GM12878 (cell line): ENCODE results near the gene PYHIN1. TPM values are rescaled to one million over a fixed set of nuclear protein-coding genes. Genes with fewer than 3 reads are reported as not detected.

Source experiments
- ATAC-seq: fragments of 200-7000 bp; cut with Tn5 transposase; 3 replicates; pipeline ENCODE4 v1.9.1; 2020; ENCODE audit warnings: mild to moderate bottlenecking, moderate library complexity
- BruUV-seq: library from RNA; stranded (reverse); fragments of 400-500 nt; replicated peaks from 2 replicates; lab custom pipeline; 2021; lab: Mats Ljungman, UMichigan
- CTCF ChIA-PET: fragments of 300-600 bp; sonication (Branson Sonifier 250); formaldehyde crosslinking; extraction: SDS; loops from one replicate; lab custom pipeline; 2021; ENCODE audit warnings: inconsistent platforms; lab: Yijun Ruan, JAX
- POLR2A ChIA-PET: fragments of 350-600 bp; formaldehyde crosslinking; extraction: SDS; loops from one replicate; lab custom pipeline; 2021; ENCODE audit warnings: inconsistent platforms; lab: Charles Lee
- RAD21 ChIA-PET: fragments of 300-600 bp; sonication (Branson Sonifier 250); formaldehyde crosslinking; loops from one replicate; lab custom pipeline; 2023; ENCODE audit warnings: antibody characterized with exemption; ENCODE audit not compliant: unreplicated experiment; lab: Charles Lee
- SMC1A ChIA-PET: fragments of 300-600 bp; sonication (Branson Sonifier 250); formaldehyde crosslinking; loops from one replicate; lab custom pipeline; 2023; ENCODE audit not compliant: unreplicated experiment, uncharacterized antibody; lab: Charles Lee
- DNase-seq: peaks from one replicate; pipeline ENCODE4 v3.0.0-alpha.2; 2011; ENCODE audit warnings: low read depth, low spot score
- FAIRE-seq: peaks from 3 replicates; lab custom pipeline; 2011; peaks lifted over from hg19 to GRCh38; lab: Jason Lieb, UNC
- H2AFZ ChIP-seq: 2 replicates; pipeline ENCODE4 v1.6.0; 2011; ENCODE audit warnings: low read depth, low read length, control low read depth; ENCODE audit not compliant: control insufficient read depth
- H3K27ac ChIP-seq: 2 replicates; pipeline ENCODE4 v1.5.1; 2011; ENCODE audit warnings: control low read depth; ENCODE audit not compliant: control insufficient read depth, insufficient read depth
- H3K27me3 ChIP-seq, 2 experiments: replicated peaks in 1 of 2; 2 replicates each; pipeline versions ENCODE4 v1.6.0 to v1.6.1; 2011; ENCODE audit warnings: low read length in 1 of 2; ENCODE audit not compliant: control insufficient read depth in 2 of 2, insufficient read depth in 2 of 2
- H3K36me3 ChIP-seq, 2 experiments: 2 replicates each; pipeline ENCODE4 v1.5.1; 2011; ENCODE audit warnings: low read length in 1 of 2; ENCODE audit not compliant: control insufficient read depth in 2 of 2, insufficient read depth in 2 of 2
- H3K4me1 ChIP-seq: 2 replicates; pipeline ENCODE4 v1.6.1; 2011; ENCODE audit warnings: mild to moderate bottlenecking, low read length, moderate library complexity, mixed read lengths; ENCODE audit not compliant: control insufficient read depth, insufficient read depth
- H3K4me2 ChIP-seq: 2 replicates; pipeline ENCODE4 v1.6.0; 2011; ENCODE audit warnings: control low read depth; ENCODE audit not compliant: control insufficient read depth, insufficient read depth
- H3K4me3 ChIP-seq: fragments of 200-600 bp; sonication (generic); 2 replicates; pipeline ENCODE4 v1.5.1; 2016
- H3K79me2 ChIP-seq: 2 replicates; pipeline ENCODE4 v1.6.0; 2011; ENCODE audit warnings: low read length; ENCODE audit not compliant: control insufficient read depth, insufficient read depth
- H3K9ac ChIP-seq: 2 replicates; pipeline ENCODE4 v1.8.0; 2011; ENCODE audit warnings: low read length, control low read depth, mixed read lengths; ENCODE audit not compliant: control insufficient read depth, insufficient read depth
- H3K9me3 ChIP-seq: replicated peaks from 3 replicates; pipeline ENCODE4 v1.5.1; 2011; ENCODE audit warnings: mild to moderate bottlenecking, low read length; ENCODE audit not compliant: control insufficient read depth, insufficient read depth
- H4K20me1 ChIP-seq: 2 replicates; pipeline ENCODE4 v1.6.0; 2011; ENCODE audit not compliant: control insufficient read depth, insufficient read depth
- BHLHE40 ChIP-seq, 2 experiments: fragments of 450-650 bp in 1 of 2; IDR thresholded peaks; 2 replicates each; pipeline ENCODE4 v1.6.1; 2011 to 2017; ENCODE audit warnings: low read depth in 2 of 2, borderline replicate concordance in 1 of 2, improper control_type of control experiment in 1 of 2, low read length in 1 of 2, mild to moderate bottlenecking in 1 of 2
- RAD21 ChIP-seq: IDR thresholded peaks from 2 replicates; pipeline ENCODE4 v1.6.1; 2011; ENCODE audit warnings: mild to moderate bottlenecking, low read depth, low read length, moderate library complexity; ENCODE audit not compliant: insufficient read depth
- RB1 ChIP-seq: fragments of 450-650 bp; formaldehyde crosslinking; IDR thresholded peaks from 2 replicates; pipeline ENCODE4 v1.6.1; 2017; ENCODE audit warnings: mild to moderate bottlenecking, borderline replicate concordance
- SMARCA5 ChIP-seq: fragments of 450-650 bp; IDR thresholded peaks from 2 replicates; pipeline ENCODE4 v1.6.1; 2017; ENCODE audit warnings: mild to moderate bottlenecking
- SMC3 ChIP-seq: IDR thresholded peaks from 2 replicates; pipeline ENCODE4 v1.6.1; 2011; ENCODE audit warnings: low read length, improper control_type of control experiment, borderline replicate concordance
- SREBF1 ChIP-seq: IDR thresholded peaks from 2 replicates; pipeline ENCODE4 v1.6.1; 2012; ENCODE audit warnings: mild to moderate bottlenecking, low read length
- WGBS: methylation state at CpG from one replicate; pipeline ENCODE4 v1.1.6; 2016; ENCODE audit warnings: low lambda C conversion rate; ENCODE audit not compliant: insufficient replicate concordance, insufficient coverage; ENCODE audit errors: missing lambda C conversion rate; 5-methylcytosine and 5-hydroxymethylcytosine counted together
- in situ Hi-C: fragments of 300-500 bp; cut with MboI; formaldehyde crosslinking; loops from 9 replicates; pipeline ENCODE4 v1.14.3; 2018; ENCODE audit warnings: mixed read lengths
- intact Hi-C: fragments of 100-400 bp; cut with micrococcal nuclease; formaldehyde crosslinking; loops from one replicate; pipeline ENCODE4 v1.14.2; 2022; ENCODE audit not compliant: unreplicated experiment
- polyA plus RNA-seq, 11 experiments: library from polyadenylated mRNA; depleted of rRNA in 4 of 11; unstranded in 6 of 11; stranded (reverse) in 5 of 11; fragments of >200 nt; fragmentation: Nextera tagmentation in 4 of 11; fragmentation: Illumina TruSeq in 1 of 11; extraction: Ambion mirVana in 4 of 11; extraction: Trizol in 1 of 11; gene quantifications; 1 replicate in 1 of 11; 2 replicates in 10 of 11; pipeline versions ENCODE4 v1.2.1 to v1.2.3, GENCODE V29; 2011 to 2016; ENCODE audit warnings: inconsistent platforms in 2 of 11, missing spikeins in 2 of 11, low read depth in 1 of 11
- total RNA-seq, 4 experiments: library from RNA; depleted of rRNA in 3 of 4; stranded (reverse); fragments of >200 nt in 3 of 4; fragmentation: Illumina TruSeq in 1 of 4; extraction: Trizol in 1 of 4; gene quantifications; 2 replicates each; pipeline versions ENCODE4 v1.2.1 to v1.2.3, GENCODE V29; 2013 to 2021
- TF ChIP-seq, protein P1 (sequence below): fragments of 450-650 bp; IDR thresholded peaks from 2 replicates; pipeline ENCODE4 v1.6.1; 2016; ENCODE audit warnings: mild to moderate bottlenecking
- TF ChIP-seq, protein P2 (sequence below): fragments of 450-650 bp; IDR thresholded peaks from 2 replicates; pipeline ENCODE4 v1.6.1; 2017; ENCODE audit warnings: mild to moderate bottlenecking, low read depth, inconsistent platforms; ENCODE audit not compliant: poor library complexity, severe bottlenecking
- TF ChIP-seq, protein P3 (sequence below), 3 experiments: IDR thresholded peaks in 2 of 3; conservative IDR thresholded peaks in 1 of 3; 2 replicates each; pipeline ENCODE4 v1.5.1; 2011; ENCODE audit warnings: low read depth in 3 of 3, low read length in 3 of 3, mild to moderate bottlenecking in 3 of 3, control low read depth in 2 of 3, moderate library complexity in 2 of 3, inconsistent platforms in 1 of 3, mixed read lengths in 1 of 3; ENCODE audit not compliant: control insufficient read depth in 2 of 3, insufficient read depth in 1 of 3; ENCODE audit errors: extremely low read depth in 1 of 3
- TF ChIP-seq, protein P4 (sequence below): IDR thresholded peaks from 2 replicates; pipeline ENCODE4 v1.6.1; 2012; ENCODE audit warnings: low read depth, low read length, improper control_type of control experiment
- TF ChIP-seq, protein P5 (sequence below): fragments of 450-650 bp; IDR thresholded peaks from 2 replicates; pipeline ENCODE4 v1.6.1; 2016; ENCODE audit warnings: mild to moderate bottlenecking

Gene PYHIN1
- total and polyA plus RNA-seq, 10 of the 15 experiments (the other 5 are each of a cell fraction or from before 2014, with no cell fraction given), result 0.19 to 7.2 (median 0.38) TPM

DNA sequence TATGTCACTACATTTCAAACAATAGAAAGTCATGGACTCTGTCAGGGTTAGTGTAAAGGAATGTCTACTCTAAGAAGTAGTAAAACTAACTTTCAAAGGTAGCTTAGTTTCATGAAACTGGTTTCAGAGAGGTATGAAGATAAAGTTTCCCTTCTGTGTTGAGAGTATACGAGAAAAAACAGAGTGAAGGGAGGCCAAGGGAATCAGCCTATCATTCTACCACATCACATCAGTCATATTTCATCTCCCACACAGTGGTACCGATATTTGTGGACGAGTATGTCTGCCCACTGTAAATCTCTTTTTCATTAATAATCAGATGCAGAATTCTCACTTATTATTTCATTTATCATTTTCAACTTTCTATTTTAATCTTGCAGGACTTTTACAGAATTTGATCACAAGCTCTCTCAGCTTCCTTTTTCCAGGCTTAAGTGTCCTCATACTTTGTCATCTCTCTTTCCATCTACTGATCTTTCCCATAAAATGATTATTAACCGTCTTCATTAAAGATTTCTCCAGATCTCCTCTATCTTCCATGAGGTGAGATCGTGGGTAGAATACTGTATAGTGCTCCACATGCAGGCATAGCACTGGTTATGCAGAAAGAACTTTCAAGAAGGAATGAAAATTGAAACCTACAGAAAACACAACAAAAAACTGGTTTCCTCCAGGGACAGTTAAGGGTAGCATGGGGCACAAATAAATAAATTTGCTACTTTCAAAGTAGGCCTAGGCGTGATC lies 66.9 kb downstream of the PYHIN1 start (continued):
- TF ChIP-seq, protein P1, sequence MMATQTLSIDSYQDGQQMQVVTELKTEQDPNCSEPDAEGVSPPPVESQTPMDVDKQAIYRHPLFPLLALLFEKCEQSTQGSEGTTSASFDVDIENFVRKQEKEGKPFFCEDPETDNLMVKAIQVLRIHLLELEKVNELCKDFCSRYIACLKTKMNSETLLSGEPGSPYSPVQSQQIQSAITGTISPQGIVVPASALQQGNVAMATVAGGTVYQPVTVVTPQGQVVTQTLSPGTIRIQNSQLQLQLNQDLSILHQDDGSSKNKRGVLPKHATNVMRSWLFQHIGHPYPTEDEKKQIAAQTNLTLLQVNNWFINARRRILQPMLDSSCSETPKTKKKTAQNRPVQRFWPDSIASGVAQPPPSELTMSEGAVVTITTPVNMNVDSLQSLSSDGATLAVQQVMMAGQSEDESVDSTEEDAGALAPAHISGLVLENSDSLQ, result no peak

DNA sequence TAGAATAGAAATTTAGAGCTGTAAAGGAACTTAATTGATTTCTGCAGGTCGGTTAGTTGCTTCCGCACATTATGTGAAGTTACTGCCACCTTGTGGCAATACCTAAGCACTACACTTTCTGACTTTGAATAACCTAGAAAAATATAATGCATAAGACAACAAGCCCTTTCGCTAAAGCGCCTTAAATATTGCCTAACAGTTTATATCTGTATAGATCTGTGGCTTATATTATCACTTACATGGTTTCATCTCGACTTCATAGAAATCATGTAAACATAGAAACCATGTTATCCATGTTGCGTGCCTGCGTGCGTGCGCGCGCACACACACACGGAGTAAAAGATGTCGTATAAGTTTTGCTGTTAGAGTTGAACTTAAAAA lies 67.4 kb downstream of the PYHIN1 start:
- Histone ChIP-seq H2AFZ (peak overlapping the region; percentile 65), H3K79me2 (no peaks in the 10 kb centered on the region), H3K4me2 (peak overlapping the region; percentile 68), H4K20me1 (no peaks in the 10 kb centered on the region), H3K4me3 (no peak overlapping the region), H3K4me1 (peaks cover 7% of the 10 kb centered on the region), H3K9me3 (no peaks in the 10 kb centered on the region), H3K27ac (no peak overlapping the region), H3K27me3 (no peaks in the 10 kb centered on the region), H3K36me3 (no peaks in the 10 kb centered on the region; a peak in 1 of 4 replicates), H3K9ac (peak overlapping the region; percentile 21; the same call in 1 of the 2 replicates)
- WGBS, result 63% methylated on average over 13 of the region's 13 CpGs
- no TSS peak for BruUV-seq
- ATAC-seq, result peak; percentile 68
- ChIA-PET SMC1A (interaction anchor here (0.6 to 3.1 kb wide), 34 partner anchors 9 to 795 kb away, joined by 3 to 59 read pairs (median 5); partner anchors contain the start of genes AIM2, IFI16 and MNDA), POLR2A (no interaction called here), RAD21 (interaction anchor here (0.6 to 3.4 kb wide), 24 partner anchors 9 to 795 kb away, joined by 3 to 37 read pairs (median 5); partner anchors contain the start of genes AIM2, IFI16 and MNDA), CTCF (interaction anchor here (0.7 to 3.5 kb wide), 36 partner anchors 9 to 795 kb away, joined by 3 to 62 read pairs (median 6); partner anchors contain the start of genes AIM2 and MNDA)
- in situ Hi-C loops (loop anchor here (5.0 kb wide), 2 partner anchors 206 to 491 kb away; no protein-coding TSS in a partner anchor), intact Hi-C loops (loop anchor here (1.0 to 10.0 kb wide), 6 partner anchors 48 to 794 kb away; no protein-coding TSS in a partner anchor)
- FAIRE-seq, result peak; percentile 87
- peak; percentile 50 for DNase-seq
- peak; percentile 65; the same call in 1 of the 2 replicates for TF ChIP-seq RB1
- TF ChIP-seq RAD21, result peak; percentile 96
- TF ChIP-seq, protein P2, sequence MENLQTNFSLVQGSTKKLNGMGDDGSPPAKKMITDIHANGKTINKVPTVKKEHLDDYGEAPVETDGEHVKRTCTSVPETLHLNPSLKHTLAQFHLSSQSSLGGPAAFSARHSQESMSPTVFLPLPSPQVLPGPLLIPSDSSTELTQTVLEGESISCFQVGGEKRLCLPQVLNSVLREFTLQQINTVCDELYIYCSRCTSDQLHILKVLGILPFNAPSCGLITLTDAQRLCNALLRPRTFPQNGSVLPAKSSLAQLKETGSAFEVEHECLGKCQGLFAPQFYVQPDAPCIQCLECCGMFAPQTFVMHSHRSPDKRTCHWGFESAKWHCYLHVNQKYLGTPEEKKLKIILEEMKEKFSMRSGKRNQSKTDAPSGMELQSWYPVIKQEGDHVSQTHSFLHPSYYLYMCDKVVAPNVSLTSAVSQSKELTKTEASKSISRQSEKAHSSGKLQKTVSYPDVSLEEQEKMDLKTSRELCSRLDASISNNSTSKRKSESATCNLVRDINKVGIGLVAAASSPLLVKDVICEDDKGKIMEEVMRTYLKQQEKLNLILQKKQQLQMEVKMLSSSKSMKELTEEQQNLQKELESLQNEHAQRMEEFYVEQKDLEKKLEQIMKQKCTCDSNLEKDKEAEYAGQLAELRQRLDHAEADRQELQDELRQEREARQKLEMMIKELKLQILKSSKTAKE, result peak; percentile 25
- TF ChIP-seq BHLHE40 (IDR thresholded peaks at IDR 0.05; ENCODE audit: borderline replicate concordance in 1 of 2, low read depth in 2 of 2, low read length in 1 of 2), result 0 out of 4 replicates have a peak, but pooled peaks of 1 of the 2 experiments have one; percentile 53
- TF ChIP-seq, protein P3, sequence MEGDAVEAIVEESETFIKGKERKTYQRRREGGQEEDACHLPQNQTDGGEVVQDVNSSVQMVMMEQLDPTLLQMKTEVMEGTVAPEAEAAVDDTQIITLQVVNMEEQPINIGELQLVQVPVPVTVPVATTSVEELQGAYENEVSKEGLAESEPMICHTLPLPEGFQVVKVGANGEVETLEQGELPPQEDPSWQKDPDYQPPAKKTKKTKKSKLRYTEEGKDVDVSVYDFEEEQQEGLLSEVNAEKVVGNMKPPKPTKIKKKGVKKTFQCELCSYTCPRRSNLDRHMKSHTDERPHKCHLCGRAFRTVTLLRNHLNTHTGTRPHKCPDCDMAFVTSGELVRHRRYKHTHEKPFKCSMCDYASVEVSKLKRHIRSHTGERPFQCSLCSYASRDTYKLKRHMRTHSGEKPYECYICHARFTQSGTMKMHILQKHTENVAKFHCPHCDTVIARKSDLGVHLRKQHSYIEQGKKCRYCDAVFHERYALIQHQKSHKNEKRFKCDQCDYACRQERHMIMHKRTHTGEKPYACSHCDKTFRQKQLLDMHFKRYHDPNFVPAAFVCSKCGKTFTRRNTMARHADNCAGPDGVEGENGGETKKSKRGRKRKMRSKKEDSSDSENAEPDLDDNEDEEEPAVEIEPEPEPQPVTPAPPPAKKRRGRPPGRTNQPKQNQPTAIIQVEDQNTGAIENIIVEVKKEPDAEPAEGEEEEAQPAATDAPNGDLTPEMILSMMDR (IDR thresholded peaks at IDR 0.05 in 2 of 3, conservative IDR thresholded peaks at IDR 0.05 in 1 of 3; ENCODE audit: control insufficient read depth in 2 of 3, extremely low read depth in 1 of 3, insufficient read depth in 1 of 3, low read depth in 3 of 3, low read length in 3 of 3), result peak; percentile 68 to 81 (median 80)
- TF ChIP-seq, protein P4, sequence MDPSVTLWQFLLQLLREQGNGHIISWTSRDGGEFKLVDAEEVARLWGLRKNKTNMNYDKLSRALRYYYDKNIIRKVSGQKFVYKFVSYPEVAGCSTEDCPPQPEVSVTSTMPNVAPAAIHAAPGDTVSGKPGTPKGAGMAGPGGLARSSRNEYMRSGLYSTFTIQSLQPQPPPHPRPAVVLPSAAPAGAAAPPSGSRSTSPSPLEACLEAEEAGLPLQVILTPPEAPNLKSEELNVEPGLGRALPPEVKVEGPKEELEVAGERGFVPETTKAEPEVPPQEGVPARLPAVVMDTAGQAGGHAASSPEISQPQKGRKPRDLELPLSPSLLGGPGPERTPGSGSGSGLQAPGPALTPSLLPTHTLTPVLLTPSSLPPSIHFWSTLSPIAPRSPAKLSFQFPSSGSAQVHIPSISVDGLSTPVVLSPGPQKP, result peak; percentile 39; the same call in 1 of the 2 replicates
- no peak for TF ChIP-seq SREBF1
- peak; percentile 94 for TF ChIP-seq SMC3
- TF ChIP-seq, protein P5, sequence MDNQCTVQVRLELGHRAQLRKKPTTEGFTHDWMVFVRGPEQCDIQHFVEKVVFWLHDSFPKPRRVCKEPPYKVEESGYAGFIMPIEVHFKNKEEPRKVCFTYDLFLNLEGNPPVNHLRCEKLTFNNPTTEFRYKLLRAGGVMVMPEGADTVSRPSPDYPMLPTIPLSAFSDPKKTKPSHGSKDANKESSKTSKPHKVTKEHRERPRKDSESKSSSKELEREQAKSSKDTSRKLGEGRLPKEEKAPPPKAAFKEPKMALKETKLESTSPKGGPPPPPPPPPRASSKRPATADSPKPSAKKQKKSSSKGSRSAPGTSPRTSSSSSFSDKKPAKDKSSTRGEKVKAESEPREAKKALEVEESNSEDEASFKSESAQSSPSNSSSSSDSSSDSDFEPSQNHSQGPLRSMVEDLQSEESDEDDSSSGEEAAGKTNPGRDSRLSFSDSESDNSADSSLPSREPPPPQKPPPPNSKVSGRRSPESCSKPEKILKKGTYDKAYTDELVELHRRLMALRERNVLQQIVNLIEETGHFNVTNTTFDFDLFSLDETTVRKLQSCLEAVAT, result 0 out of 2 replicates have a peak, but pooled peaks have one; percentile 22
- TF ChIP-seq SMARCA5, result peak; percentile 53; the same call in 1 of the 2 replicates
